ENCODE results near the gene C6orf136.

C6orf136 gene

GRCh38 chr6:30599625-30600324, 47.2 kb upstream of the C6orf136 start:
- Histone ChIP-seq H3K27ac (ENCODE audit: low read length) (no peak overlapping the region), H3K9ac (ENCODE audit: low read length) (no peak overlapping the region), H3K9me3 (ENCODE audit: insufficient read depth, low read length) (no peaks in the 10 kb centered on the region), H3K4me3 (ENCODE audit: low read length) (no peak overlapping the region), H4K20me1 (ENCODE audit: insufficient read depth, low read length) (no peaks in the 10 kb centered on the region; the same call in 1 of the 2 replicates), H3K79me2 (ENCODE audit: low read length) (no peaks in the 10 kb centered on the region), H3K27me3 (ENCODE audit: low read depth, low read length) (no peaks in the 10 kb centered on the region), H3K4me2 (ENCODE audit: low read length) (no peak overlapping the region), H2AFZ (ENCODE audit: low read depth, low read length) (no peak overlapping the region), H3K4me1 (ENCODE audit: low read length) (no peaks in the 10 kb centered on the region), H3K36me3 (replicated peaks; ENCODE audit: low read depth, low read length) (peaks cover 40% of the 10 kb centered on the region)
- TF ChIP-seq EZH2phosphoT487 (IDR thresholded peaks at IDR 0.05; ENCODE audit: low read depth) (no peak), CTCF (IDR thresholded peaks at IDR 0.05; ENCODE audit: low read depth, low read length) (no peak)

GRCh38 chr6:30600451-30600961, 46.4 kb upstream of the C6orf136 start:
- Histone ChIP-seq H3K36me3 (replicated peaks; ENCODE audit: low read depth, low read length) (peaks cover 46% of the 10 kb centered on the region), H3K4me2 (ENCODE audit: low read length) (no peak overlapping the region), H2AFZ (ENCODE audit: low read depth, low read length) (no peak overlapping the region), H3K9me3 (ENCODE audit: insufficient read depth, low read length) (no peaks in the 10 kb centered on the region), H3K27ac (ENCODE audit: low read length) (no peak overlapping the region), H3K4me3 (ENCODE audit: low read length) (no peak overlapping the region), H3K9ac (ENCODE audit: low read length) (no peak overlapping the region), H3K4me1 (ENCODE audit: low read length) (no peaks in the 10 kb centered on the region), H3K79me2 (ENCODE audit: low read length) (no peaks in the 10 kb centered on the region), H3K27me3 (ENCODE audit: low read depth, low read length) (no peaks in the 10 kb centered on the region), H4K20me1 (ENCODE audit: insufficient read depth, low read length) (no peaks in the 10 kb centered on the region; the same call in 1 of the 2 replicates)
- TF ChIP-seq CTCF (IDR thresholded peaks at IDR 0.05; ENCODE audit: low read depth, low read length) (no peak), EZH2phosphoT487 (IDR thresholded peaks at IDR 0.05; ENCODE audit: low read depth) (no peak)

GRCh38 chr6:30601436-30601814, 45.5 kb upstream of the C6orf136 start:
- H4K20me1 ChIP-seq (ENCODE audit: insufficient read depth, low read length) = no peaks in the 10 kb centered on the region; the same call in 1 of the 2 replicates
- H2AFZ ChIP-seq (ENCODE audit: low read depth, low read length) = no peak overlapping the region
- no peak overlapping the region for H3K9ac ChIP-seq (ENCODE audit: low read length)
- peaks cover 54% of the 10 kb centered on the region for H3K36me3 ChIP-seq (replicated peaks; ENCODE audit: low read depth, low read length)
- no peak overlapping the region for H3K4me3 ChIP-seq (ENCODE audit: low read length)
- TF ChIP-seq EZH2phosphoT487 (IDR thresholded peaks at IDR 0.05; ENCODE audit: low read depth) = no peak
- TF ChIP-seq CTCF (IDR thresholded peaks at IDR 0.05; ENCODE audit: low read depth, low read length) = no peak
- no peak overlapping the region for H3K4me2 ChIP-seq (ENCODE audit: low read length)
- no peaks in the 10 kb centered on the region for H3K9me3 ChIP-seq (ENCODE audit: insufficient read depth, low read length)
- H3K27ac ChIP-seq (ENCODE audit: low read length) = no peak overlapping the region
- no peaks in the 10 kb centered on the region for H3K79me2 ChIP-seq (ENCODE audit: low read length)
- H3K27me3 ChIP-seq (ENCODE audit: low read depth, low read length) = no peaks in the 10 kb centered on the region
- H3K4me1 ChIP-seq (ENCODE audit: low read length) = no peaks in the 10 kb centered on the region

- Histone ChIP-seq H3K27me3 (ENCODE audit: low read depth, low read length) (no peaks in the 10 kb centered on the region), H3K9me3 (ENCODE audit: insufficient read depth, low read length) (no peaks in the 10 kb centered on the region), H2AFZ (ENCODE audit: low read depth, low read length) (no peak overlapping the region), H3K79me2 (ENCODE audit: low read length) (no peaks in the 10 kb centered on the region), H3K36me3 (replicated peaks; ENCODE audit: low read depth, low read length) (peaks cover 59% of the 10 kb centered on the region), H3K4me1 (ENCODE audit: low read length) (peaks cover 3% of the 10 kb centered on the region; the same call in 1 of the 2 replicates), H3K4me2 (ENCODE audit: low read length) (no peak overlapping the region), H4K20me1 (ENCODE audit: insufficient read depth, low read length) (no peaks in the 10 kb centered on the region; the same call in 1 of the 2 replicates), H3K27ac (ENCODE audit: low read length) (no peak overlapping the region), H3K9ac (ENCODE audit: low read length) (no peak overlapping the region), H3K4me3 (ENCODE audit: low read length) (no peak overlapping the region)
- no peak for TF ChIP-seq CTCF (IDR thresholded peaks at IDR 0.05; ENCODE audit: low read depth, low read length)
- no peak for TF ChIP-seq EZH2phosphoT487 (IDR thresholded peaks at IDR 0.05; ENCODE audit: low read depth)
These were observed 44.9 kb upstream of the C6orf136 start for GRCh38 chr6:30601815-30602641.

All from OCI-LY3 (cell line).